HG03565 (cell line): ENCODE measurements around the gene PRKD1.
"Not testable (repeated sequence)": the region's sequence is repeated elsewhere in the genome, so short reads cannot be mapped to it uniquely, and the experiment has no call there.

ENCODE experiments used
- ATAC-seq: cut with Tn5 transposase; IDR thresholded peaks from one replicate; pipeline ENCODE4 v1.9.1; 2021; ENCODE audit warnings: mild to moderate bottlenecking, moderate library complexity; ENCODE audit not compliant: unreplicated experiment

PRKD1 gene

GRCh38 chr14:29900609-29901350 is 26.9 kb downstream of the PRKD1 start:
- peak; percentile 41 for ATAC-seq

GRCh38 chr14:29898470-29898869 is 29.2 kb downstream of the PRKD1 start:
- no peak for ATAC-seq

DNA sequence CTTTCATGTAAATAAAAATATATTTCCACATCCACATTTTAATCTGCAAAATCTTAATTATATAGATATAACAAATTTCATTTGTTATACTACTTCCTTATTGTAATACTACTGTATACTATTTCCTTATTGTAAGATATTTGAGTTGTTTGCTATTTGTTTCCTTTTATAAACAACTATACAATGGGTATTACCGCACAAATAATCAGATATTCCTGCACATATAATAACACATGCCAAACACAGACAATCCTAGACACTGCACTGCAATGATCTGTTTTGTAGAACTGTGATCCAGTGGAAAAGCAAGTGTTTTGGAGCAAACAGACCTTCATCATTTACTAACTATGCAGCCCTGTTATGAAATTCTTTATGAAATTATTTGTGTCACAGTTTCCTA is 30.5 kb downstream of the PRKD1 start:
- ATAC-seq = no peak

- ATAC-seq = no peak
Measured at GRCh38 chr14:29896354-29896821, 31.3 kb downstream of the PRKD1 start.

DNA sequence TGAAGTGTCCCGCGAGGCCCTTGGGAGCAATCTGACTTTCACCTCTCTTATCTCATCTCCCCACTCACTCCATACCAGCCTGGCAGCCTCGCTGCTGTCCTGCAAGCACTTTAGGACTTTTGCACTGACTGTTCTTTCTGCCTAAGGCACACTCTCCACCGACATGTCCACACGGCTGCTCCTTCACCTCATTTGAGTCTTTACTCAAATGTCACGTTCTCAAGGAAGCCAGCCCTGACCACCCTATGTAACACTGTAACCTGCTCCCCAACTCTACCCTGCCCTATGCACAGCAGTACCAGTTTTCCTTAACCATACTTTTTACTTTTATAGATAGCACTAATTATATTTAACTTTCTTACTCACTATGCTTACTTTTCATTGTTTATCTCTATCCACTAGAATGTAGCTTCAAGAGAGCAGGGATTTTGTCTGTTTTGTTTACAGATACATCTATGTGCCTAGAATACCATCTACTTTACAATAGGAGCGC is 32.0 kb downstream of the PRKD1 start:
- ATAC-seq = no peak

GRCh38 chr14:29893989-29894388 is 33.7 kb downstream of the PRKD1 start:
- ATAC-seq = no peak

DNA sequence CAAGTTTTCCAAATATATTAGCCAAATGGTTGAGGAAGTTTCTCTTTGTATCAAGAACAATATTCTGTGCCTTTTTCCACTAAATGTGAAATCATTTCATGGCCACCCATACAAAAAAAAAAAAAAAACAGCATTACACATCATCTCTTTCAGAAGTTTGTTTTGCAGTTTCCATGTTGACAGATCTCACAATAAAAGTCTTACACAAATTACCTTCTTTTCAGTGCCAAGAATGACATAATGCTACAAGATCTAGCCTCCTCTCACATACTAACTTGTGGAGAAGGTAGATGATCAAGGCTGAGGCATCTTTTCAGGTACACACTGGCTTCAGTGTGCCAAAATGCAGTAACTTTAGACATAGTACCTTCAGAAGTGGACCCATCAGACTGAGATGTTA is 35.3 kb downstream of the PRKD1 start:
- ATAC-seq = no peak

DNA sequence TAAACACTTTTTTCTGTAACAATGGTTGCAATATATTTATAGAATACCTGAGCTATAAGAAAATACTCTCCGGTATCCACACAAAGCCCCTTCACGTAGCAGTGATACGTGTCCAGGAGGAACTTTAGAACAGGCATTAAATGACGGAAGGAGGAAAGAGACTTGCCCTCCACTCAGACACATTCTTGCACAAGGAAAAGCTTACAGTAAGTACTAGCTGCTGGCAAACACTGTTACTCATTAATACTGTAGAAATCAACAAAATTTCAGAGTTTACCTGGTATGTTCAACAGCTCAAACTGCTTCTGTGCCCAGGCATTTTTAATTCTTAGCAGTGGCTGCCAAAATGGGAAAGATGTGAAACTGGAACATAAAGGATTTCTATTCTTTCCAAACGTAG is 41.7 kb downstream of the PRKD1 start:
- no peak for ATAC-seq

DNA sequence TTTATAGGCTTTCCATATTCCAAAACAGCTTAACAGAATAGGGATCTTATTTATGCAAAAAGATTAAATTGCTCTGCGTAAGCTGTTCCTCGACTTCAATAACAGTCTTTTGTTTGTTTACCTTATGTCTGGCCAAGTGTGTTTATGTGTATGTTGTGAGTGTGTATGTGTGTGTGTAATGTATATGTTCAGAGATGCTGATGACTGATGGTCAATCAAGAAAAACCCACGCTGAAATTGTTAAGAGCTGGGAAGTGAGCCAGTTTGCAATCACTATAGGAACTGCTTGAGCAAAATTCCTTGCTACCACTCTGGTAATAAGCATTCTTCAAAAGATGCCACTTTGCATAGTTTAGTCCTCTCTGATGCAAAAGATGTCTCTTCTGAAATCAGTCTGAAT is 59.6 kb downstream of the PRKD1 start:
- no peak for ATAC-seq

DNA sequence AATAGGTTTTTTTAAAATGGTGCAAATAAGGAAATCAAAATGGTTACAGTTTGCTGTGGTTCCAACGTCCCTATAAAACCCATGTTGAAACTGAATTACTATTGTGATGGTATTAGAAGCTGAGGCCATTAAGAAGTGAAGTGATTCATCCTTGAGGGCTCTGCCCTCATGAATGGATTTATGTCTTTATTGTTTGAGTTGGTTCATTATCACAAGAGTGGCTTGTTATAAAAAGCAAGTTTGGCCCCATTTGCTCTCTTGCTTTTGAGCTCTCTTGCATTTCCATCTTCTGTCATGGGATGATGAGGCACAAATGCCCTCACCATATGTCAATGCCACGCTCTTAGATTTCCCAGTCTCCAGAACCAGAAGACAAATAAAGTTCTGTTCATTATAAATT is 62.3 kb downstream of the PRKD1 start:
- ATAC-seq = no peak

GRCh38 chr14:29861996-29862395 is 65.7 kb downstream of the PRKD1 start:
- ATAC-seq = no peak

DNA sequence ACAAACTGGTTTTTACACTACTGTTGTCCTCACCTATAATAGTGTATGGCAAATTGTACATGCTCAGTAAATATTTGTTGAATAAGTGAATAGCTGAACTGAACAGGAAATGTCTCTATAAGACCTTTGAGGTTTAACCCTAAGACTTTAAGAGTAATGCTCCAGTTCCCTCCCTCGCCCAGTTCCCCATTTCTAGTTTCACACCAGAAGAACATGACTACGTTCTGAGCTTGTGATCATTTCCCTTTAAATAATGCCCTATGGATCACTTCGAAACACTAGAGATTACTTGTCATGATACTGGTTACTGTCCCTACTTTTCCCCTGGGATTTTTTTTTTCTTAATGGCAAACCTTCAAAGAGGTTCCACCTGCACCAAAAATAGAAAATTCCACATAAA is 69.3 kb downstream of the PRKD1 start:
- ATAC-seq = peak; percentile 92

DNA sequence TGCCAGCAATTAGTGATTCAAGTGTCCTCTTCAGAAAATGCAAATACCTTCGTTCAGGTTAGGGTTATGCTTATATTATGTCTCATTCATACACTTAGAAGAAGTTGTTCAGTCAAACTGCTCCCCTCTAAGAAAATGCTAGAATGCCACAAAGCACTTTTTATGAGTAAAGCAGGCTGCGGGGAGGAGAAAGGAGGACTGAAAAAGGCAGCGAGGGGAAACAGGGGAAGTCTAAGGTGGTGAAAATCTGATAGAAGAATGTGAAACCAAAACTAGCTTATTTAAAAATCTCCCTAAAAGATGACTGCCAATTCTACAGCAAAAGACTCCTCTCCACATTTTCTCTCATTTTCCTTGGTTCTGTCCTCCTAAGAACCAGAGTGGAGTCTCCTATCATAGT is 70.1 kb downstream of the PRKD1 start:
- peak; percentile 71 for ATAC-seq

- ATAC-seq = no peak
Measured at GRCh38 chr14:29856516-29856915, 71.1 kb downstream of the PRKD1 start.

DNA sequence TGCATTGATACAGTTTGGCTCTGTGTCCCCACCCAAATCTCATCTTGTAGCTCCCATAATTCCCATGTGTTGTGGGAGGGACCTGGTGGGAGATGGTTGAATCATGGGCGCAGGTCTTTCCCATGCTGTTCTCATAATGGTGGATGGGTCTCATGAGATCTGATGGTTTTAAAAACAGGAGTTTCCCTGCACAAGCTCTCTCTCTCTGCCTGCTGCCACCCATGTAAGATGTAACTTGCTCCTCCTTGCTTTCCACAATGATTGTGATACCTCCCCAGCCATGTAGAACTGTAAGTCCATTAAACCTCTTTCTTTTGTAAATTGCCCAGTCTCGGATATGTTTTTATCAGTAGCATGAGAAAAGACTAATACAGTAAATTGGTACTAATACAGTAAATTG is 74.0 kb downstream of the PRKD1 start:
- not testable (repeated sequence) for ATAC-seq

DNA sequence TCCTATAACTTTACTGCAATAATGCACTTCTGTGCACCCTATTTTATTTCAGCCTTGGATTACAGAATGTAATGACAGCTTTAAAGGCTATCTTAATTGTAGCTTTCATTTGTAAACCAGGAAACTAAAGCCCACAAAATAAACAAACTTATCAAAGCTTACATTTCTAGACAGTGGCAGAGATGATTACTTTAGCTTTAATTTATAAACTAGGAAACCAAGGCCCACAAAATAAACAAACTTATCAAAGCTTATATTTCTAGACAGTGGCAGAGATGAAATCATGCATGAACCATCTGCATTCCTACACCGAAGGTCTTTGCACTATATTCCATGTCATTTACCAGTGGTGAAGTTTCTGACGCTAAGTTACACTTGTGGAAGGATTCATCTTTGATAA is 74.4 kb downstream of the PRKD1 start:
- ATAC-seq = no peak

- ATAC-seq = no peak
Measured at GRCh38 chr14:29851397-29851796, 76.2 kb downstream of the PRKD1 start.

GRCh38 chr14:29847056-29847380 is 80.6 kb downstream of the PRKD1 start:
- ATAC-seq = peak; percentile 13

- ATAC-seq = peak; percentile 60
Measured at GRCh38 chr14:29846339-29847055, 81.2 kb downstream of the PRKD1 start.

GRCh38 chr14:29843981-29844380 is 83.7 kb downstream of the PRKD1 start:
- no peak for ATAC-seq

DNA sequence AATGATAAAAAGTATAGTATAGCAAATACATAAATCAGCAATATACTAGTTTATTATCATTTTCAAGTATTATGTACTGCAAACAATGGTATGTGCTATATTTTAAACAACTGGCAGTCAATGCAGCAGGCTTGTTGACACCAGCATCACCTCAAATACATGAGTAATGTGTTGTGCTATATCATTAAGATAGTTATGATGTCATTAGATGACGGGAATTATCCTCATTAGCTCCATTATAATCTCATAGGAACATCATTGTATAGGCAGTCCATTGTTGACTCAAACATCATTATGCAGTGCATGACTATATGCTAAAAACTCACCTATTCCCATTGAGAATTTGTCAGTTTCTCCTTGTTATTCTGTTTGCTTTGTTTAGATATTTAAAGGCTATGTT is 85.4 kb downstream of the PRKD1 start:
- no peak for ATAC-seq

DNA sequence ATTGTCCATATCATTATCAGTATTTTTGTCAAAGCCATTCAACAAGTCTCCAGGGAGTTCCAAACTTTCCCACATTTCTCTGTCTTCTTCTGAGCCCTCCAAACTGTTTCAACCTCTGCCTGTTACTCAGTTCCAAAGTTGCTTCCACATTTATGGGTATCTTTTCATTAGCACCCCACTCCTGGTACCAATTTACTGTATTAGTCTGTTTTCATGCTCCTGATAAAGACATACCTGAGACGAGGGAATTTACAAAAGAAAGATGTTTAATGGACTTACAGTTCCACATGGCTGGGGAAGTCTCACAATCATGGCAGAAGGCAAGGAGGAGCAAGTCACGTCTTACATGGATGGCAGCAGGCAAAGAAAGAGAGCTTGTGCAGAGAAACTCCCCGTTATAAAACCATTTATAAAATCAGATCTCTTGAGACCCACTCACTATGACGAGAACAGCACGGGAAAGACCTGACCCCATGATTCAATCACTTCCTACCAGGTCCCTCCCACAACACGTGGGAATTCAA is 87.2 kb downstream of the PRKD1 start:
- ATAC-seq = not testable (repeated sequence)
